ENCODE results near the gene STXBP6.

STXBP6 gene

DNA sequence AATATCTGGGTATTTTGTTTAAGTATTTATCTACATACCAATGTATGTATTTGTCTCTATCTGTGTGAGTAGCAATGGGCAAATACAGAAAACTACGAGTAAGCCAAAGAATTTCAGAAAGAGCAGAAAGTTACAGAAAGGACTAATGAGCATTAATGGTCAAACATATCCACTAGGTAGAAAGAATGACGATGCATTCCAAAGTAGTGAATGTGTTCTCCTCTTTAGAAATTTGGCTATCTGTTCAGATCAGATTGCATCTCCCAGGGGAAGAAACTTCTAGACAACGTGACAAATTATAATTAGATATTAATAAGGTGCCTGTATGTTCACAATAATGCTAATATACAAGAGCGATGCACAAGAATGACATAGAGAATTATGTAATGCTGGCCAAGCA, 221.5 kb downstream of the STXBP6 start:
- H3K79me2 ChIP-seq (ENCODE audit: insufficient read depth, low read length), result no peaks in the 10 kb centered on the region
- TF ChIP-seq EZH2phosphoT487 (conservative IDR thresholded peaks at IDR 0.05; ENCODE audit: low read length), result no peak
- TF ChIP-seq, protein P1, sequence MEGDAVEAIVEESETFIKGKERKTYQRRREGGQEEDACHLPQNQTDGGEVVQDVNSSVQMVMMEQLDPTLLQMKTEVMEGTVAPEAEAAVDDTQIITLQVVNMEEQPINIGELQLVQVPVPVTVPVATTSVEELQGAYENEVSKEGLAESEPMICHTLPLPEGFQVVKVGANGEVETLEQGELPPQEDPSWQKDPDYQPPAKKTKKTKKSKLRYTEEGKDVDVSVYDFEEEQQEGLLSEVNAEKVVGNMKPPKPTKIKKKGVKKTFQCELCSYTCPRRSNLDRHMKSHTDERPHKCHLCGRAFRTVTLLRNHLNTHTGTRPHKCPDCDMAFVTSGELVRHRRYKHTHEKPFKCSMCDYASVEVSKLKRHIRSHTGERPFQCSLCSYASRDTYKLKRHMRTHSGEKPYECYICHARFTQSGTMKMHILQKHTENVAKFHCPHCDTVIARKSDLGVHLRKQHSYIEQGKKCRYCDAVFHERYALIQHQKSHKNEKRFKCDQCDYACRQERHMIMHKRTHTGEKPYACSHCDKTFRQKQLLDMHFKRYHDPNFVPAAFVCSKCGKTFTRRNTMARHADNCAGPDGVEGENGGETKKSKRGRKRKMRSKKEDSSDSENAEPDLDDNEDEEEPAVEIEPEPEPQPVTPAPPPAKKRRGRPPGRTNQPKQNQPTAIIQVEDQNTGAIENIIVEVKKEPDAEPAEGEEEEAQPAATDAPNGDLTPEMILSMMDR (IDR thresholded peaks at IDR 0.05; ENCODE audit: insufficient read depth, low read length, poor library complexity, severe bottlenecking), result no peak
- no peaks in the 10 kb centered on the region for H3F3A ChIP-seq (ENCODE audit: insufficient read depth)
- no peaks in the 10 kb centered on the region for H3K36me3 ChIP-seq (ENCODE audit: low read length)
- H3K27ac ChIP-seq (ENCODE audit: low read depth, low read length), result no peak overlapping the region
- no peaks in the 10 kb centered on the region for H3K9me3 ChIP-seq (ENCODE audit: insufficient read depth, low read length)
- H2AFZ ChIP-seq (ENCODE audit: low read depth, low read length, severe bottlenecking), result no peak overlapping the region
- no peak overlapping the region for H3K9ac ChIP-seq (ENCODE audit: low read length)
- no peaks in the 10 kb centered on the region for H3K27me3 ChIP-seq (ENCODE audit: low read length)
- no peaks in the 10 kb centered on the region for H4K20me1 ChIP-seq (ENCODE audit: low read depth, low read length)
- H3K9me2 ChIP-seq (replicated peaks; ENCODE audit: insufficient read depth, low read length), result no peaks in the 10 kb centered on the region
- H3K4me2 ChIP-seq (ENCODE audit: low read depth, low read length, poor library complexity, severe bottlenecking), result no peak overlapping the region
- H3K4me3 ChIP-seq (ENCODE audit: insufficient read depth, low read length, poor library complexity, severe bottlenecking), result no peak overlapping the region

DNA sequence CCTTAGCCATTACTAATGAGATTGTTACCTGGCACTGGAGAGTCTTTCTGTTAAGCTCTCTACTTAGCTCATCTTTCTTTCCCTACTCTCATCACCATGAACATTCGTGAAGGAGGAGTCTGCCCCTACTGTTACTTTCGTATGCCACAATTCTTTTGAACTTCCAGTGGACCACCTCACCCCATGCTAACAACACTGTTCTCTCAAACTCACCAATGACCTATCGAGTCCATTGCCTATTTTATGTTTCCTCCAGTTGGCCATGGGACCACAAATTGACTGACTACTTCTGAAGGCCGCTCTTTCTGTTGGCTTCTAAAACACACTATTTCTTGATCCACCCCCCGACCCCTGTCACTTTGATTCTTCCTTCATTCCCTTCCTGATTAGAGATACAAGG, 223.6 kb downstream of the STXBP6 start:
- TF ChIP-seq, protein P1 (IDR thresholded peaks at IDR 0.05; ENCODE audit: insufficient read depth, low read length, poor library complexity, severe bottlenecking), result no peak
- TF ChIP-seq EZH2phosphoT487 (conservative IDR thresholded peaks at IDR 0.05; ENCODE audit: low read length), result no peak
- H3F3A ChIP-seq (ENCODE audit: insufficient read depth), result no peaks in the 10 kb centered on the region
- H3K27ac ChIP-seq (ENCODE audit: low read depth, low read length), result no peak overlapping the region
- no peak overlapping the region for H3K4me3 ChIP-seq (ENCODE audit: insufficient read depth, low read length, poor library complexity, severe bottlenecking)
- H3K79me2 ChIP-seq (ENCODE audit: insufficient read depth, low read length), result no peaks in the 10 kb centered on the region
- H3K9me3 ChIP-seq (ENCODE audit: insufficient read depth, low read length), result no peaks in the 10 kb centered on the region
- H3K9me2 ChIP-seq (replicated peaks; ENCODE audit: insufficient read depth, low read length), result no peaks in the 10 kb centered on the region
- no peaks in the 10 kb centered on the region for H3K27me3 ChIP-seq (ENCODE audit: low read length)
- H4K20me1 ChIP-seq (ENCODE audit: low read depth, low read length), result no peaks in the 10 kb centered on the region
- H3K36me3 ChIP-seq (ENCODE audit: low read length), result no peaks in the 10 kb centered on the region
- H3K9ac ChIP-seq (ENCODE audit: low read length), result no peak overlapping the region
- no peak overlapping the region for H3K4me2 ChIP-seq (ENCODE audit: low read depth, low read length, poor library complexity, severe bottlenecking)
- H2AFZ ChIP-seq (ENCODE audit: low read depth, low read length, severe bottlenecking), result no peak overlapping the region

DNA sequence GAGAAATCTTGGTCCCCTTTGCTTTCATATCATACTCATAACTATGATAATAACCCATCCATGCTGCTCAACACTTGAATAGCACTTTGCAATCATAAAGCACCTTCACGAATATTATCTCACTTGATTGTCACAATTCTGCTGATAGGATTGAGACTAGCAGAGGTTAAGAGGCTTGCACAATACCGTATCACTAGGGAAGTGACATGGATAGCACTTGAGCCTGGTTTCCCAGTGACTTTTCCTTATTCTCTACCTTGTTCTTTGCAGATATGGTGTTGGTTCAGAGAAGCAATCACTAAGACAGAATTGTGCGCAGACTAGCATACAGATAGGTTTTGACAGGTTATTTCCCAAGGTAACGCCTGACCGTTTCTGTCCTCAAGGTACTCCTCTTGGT, 229.3 kb downstream of the STXBP6 start:
- H3K4me3 ChIP-seq (ENCODE audit: insufficient read depth, low read length, poor library complexity, severe bottlenecking), result no peak overlapping the region
- no peak for TF ChIP-seq EZH2phosphoT487 (conservative IDR thresholded peaks at IDR 0.05; ENCODE audit: low read length)
- TF ChIP-seq, protein P1 (IDR thresholded peaks at IDR 0.05; ENCODE audit: insufficient read depth, low read length, poor library complexity, severe bottlenecking), result no peak
- no peaks in the 10 kb centered on the region for H3F3A ChIP-seq (ENCODE audit: insufficient read depth)
- no peaks in the 10 kb centered on the region for H3K36me3 ChIP-seq (ENCODE audit: low read length)
- H3K27me3 ChIP-seq (ENCODE audit: low read length), result no peaks in the 10 kb centered on the region
- H3K9me2 ChIP-seq (replicated peaks; ENCODE audit: insufficient read depth, low read length), result no peaks in the 10 kb centered on the region
- no peak overlapping the region for H3K27ac ChIP-seq (ENCODE audit: low read depth, low read length)
- no peaks in the 10 kb centered on the region for H3K79me2 ChIP-seq (ENCODE audit: insufficient read depth, low read length)
- no peak overlapping the region for H2AFZ ChIP-seq (ENCODE audit: low read depth, low read length, severe bottlenecking)
- H3K9me3 ChIP-seq (ENCODE audit: insufficient read depth, low read length), result no peaks in the 10 kb centered on the region
- H4K20me1 ChIP-seq (ENCODE audit: low read depth, low read length), result no peaks in the 10 kb centered on the region
- H3K4me2 ChIP-seq (ENCODE audit: low read depth, low read length, poor library complexity, severe bottlenecking), result no peak overlapping the region
- H3K9ac ChIP-seq (ENCODE audit: low read length), result no peak overlapping the region

Data from SU-DHL-6 (cell line).